ENCODE results near the gene FIBCD1.

FIBCD1 gene

GRCh38 chr9:130935648-130936271 is 3.3 kb downstream of the FIBCD1 start:
- no peak for DNase-seq

GRCh38 chr9:130934702-130935647 is 4.1 kb downstream of the FIBCD1 start:
- DNase-seq = no peak

- DNase-seq = no peak
Measured at GRCh38 chr9:130934246-130934645, 4.8 kb downstream of the FIBCD1 start.

- no peak for DNase-seq
Measured at GRCh38 chr9:130933114-130934046, 5.7 kb downstream of the FIBCD1 start.

- DNase-seq = no peak
Measured at GRCh38 chr9:130932255-130933079, 6.6 kb downstream of the FIBCD1 start.

GRCh38 chr9:130931508-130932254 is 7.4 kb downstream of the FIBCD1 start:
- no peak for DNase-seq

GRCh38 chr9:130930804-130931349 is 8.2 kb downstream of the FIBCD1 start:
- DNase-seq = no peak

GRCh38 chr9:130930132-130930803 is 8.8 kb downstream of the FIBCD1 start:
- no peak for DNase-seq

GRCh38 chr9:130929571-130930038 is 9.4 kb downstream of the FIBCD1 start:
- no peak for DNase-seq

GRCh38 chr9:130927995-130928900 is 10.8 kb downstream of the FIBCD1 start:
- peak; percentile 52 for DNase-seq

- no peak for DNase-seq
Measured at GRCh38 chr9:130927338-130927737, 11.7 kb downstream of the FIBCD1 start.

GRCh38 chr9:130925050-130925678 is 13.9 kb downstream of the FIBCD1 start:
- no peak for DNase-seq

- DNase-seq = no peak
Measured at GRCh38 chr9:130924448-130924788, 14.6 kb downstream of the FIBCD1 start.

GRCh38 chr9:130923611-130924447 is 15.2 kb downstream of the FIBCD1 start:
- no peak for DNase-seq

- no peak for DNase-seq
Measured at GRCh38 chr9:130922893-130923610, 16.0 kb downstream of the FIBCD1 start.

- DNase-seq = no peak
Measured at GRCh38 chr9:130921989-130922892, 16.8 kb downstream of the FIBCD1 start.

Data from NCI-H2081 treated with DMSO at 0.1 percent for 48 hours (cell line).